SK-N-MC (cell line): ENCODE data around the gene TRMT1.

ENCODE experiments used
- EZH2 ChIP-seq: fragments of 200-600 bp; sonication (generic); IDR thresholded peaks from one replicate; pipeline ENCODE4 v1.6.1; 2017; ENCODE audit warnings: antibody characterized with exemption
- POLR2AphosphoS5 ChIP-seq: IDR thresholded peaks from 2 replicates; pipeline ENCODE4 v1.6.1; 2012; ENCODE audit warnings: mild to moderate bottlenecking, low read depth, low read length, borderline replicate concordance

DNA sequence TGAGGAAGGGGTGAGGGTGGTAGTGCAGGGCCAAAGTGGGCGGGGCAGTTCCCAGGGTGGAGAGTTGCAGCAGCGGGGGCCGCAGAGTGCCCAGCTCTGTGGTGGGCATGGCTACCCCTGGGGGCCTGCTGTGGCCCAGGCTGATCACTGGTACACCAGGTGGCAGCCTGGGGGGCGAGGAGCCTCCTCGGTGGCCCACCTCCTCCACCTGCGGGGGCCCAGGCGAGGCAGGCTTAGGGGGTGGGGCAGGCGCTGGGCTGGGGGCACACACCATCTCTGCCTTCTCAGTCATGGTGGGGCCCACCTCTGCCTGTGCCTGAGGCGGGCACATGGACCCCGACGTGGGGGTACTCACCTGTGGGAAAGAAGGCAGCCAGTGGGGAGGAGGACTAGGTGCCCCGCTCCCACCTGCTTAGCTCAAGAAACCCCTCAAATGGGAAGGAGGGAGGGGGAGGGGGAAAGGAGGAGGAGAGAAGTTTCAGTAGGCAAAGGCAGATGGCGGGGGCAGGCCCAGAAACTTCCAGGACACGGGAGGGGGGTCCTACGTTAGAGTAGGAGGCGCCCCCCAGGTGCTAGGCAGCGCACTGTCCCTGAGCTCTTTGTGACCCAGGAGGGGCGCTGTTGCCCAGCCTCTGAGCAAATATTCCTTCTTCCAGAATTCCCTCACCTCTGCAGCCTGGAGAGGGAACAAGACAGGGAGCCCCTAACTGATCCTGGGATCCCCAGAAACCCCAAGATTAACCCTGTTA, 15.5 kb downstream of the TRMT1 start:
- TF ChIP-seq EZH2 (no peak), POLR2AphosphoS5 (no peak)
